Left ventricle myocardium inferior (tissue), 1 donor: ENCODE data around the gene SLC66A2. TPM values are rescaled to one million over a fixed set of nuclear protein-coding genes. Genes with fewer than 3 reads are reported as not detected.

Experiments
- DNase-seq: peaks from one replicate; pipeline ENCODE4 v3.0.0-alpha.2; 2020
- H3K27ac ChIP-seq: fragments of 200-600 bp; replicated peaks from 2 replicates; pipeline ENCODE4 v1.8.0; 2021
- H3K27me3 ChIP-seq: fragments of 200-600 bp; 2 replicates; pipeline ENCODE4 v1.8.0; 2021; ENCODE audit warnings: low read depth
- H3K36me3 ChIP-seq: fragments of 200-600 bp; 2 replicates; pipeline ENCODE4 v1.8.0; 2021
- H3K4me1 ChIP-seq: fragments of 200-600 bp; 2 replicates; pipeline ENCODE4 v1.8.0; 2021
- H3K4me3 ChIP-seq: fragments of 200-600 bp; 2 replicates; pipeline ENCODE4 v1.8.0; 2021; ENCODE audit warnings: mild to moderate bottlenecking, moderate library complexity
- H3K9me3 ChIP-seq: fragments of 200-600 bp; replicated peaks from 2 replicates; pipeline ENCODE4 v1.8.0; 2021
- CTCF ChIP-seq: fragments of 200-600 bp; IDR thresholded peaks from 2 replicates; pipeline ENCODE4 v1.8.0; 2021; ENCODE audit warnings: antibody characterized with exemption, mild to moderate bottlenecking, borderline replicate concordance
- intact Hi-C: fragments of 100-400 bp; cut with micrococcal nuclease; formaldehyde crosslinking; loops from one replicate; pipeline ENCODE4 v1.11.0; 2022
- total RNA-seq: library from RNA; stranded (reverse); fragmentation: NEBNext Ultra II Directional; extraction: Animal tissue kit (Norgen Biotek cat#: 25700); gene quantifications from one replicate; pipeline ENCODE4 v1.2.1, GENCODE V29; 2021
- donor health status: DM: no; HTN: yes; CAD: no; lungs with severe emphysema.

SLC66A2 gene
- total RNA-seq, 1 donor from 2014 or later, result 27.4 TPM

GRCh38 chr18:79932907-79933306 is 18.5 kb downstream of the SLC66A2 start:
- Histone ChIP-seq H3K27ac (no peak overlapping the region), H3K27me3 (no peaks in the 10 kb centered on the region), H3K9me3 (peaks cover 53% of the 10 kb centered on the region), H3K4me1 (peaks cover 26% of the 10 kb centered on the region), H3K4me3 (no peak overlapping the region), H3K36me3 (peaks cover 79% of the 10 kb centered on the region)
- DNase-seq, result no peak
- TF ChIP-seq CTCF, result no peak
- intact Hi-C loops, result no loop called here

- Histone ChIP-seq H3K9me3 (peaks cover 53% of the 10 kb centered on the region), H3K4me1 (peaks cover 26% of the 10 kb centered on the region), H3K27me3 (no peaks in the 10 kb centered on the region), H3K36me3 (peaks cover 72% of the 10 kb centered on the region), H3K4me3 (no peak overlapping the region), H3K27ac (no peak overlapping the region)
- DNase-seq, result no peak
- intact Hi-C loops, result no loop called here
- no peak for TF ChIP-seq CTCF
Measured at GRCh38 chr18:79931475-79931874, 20.0 kb downstream of the SLC66A2 start.

- H3K9me3 ChIP-seq, result peaks cover 53% of the 10 kb centered on the region
- H3K27ac ChIP-seq, result no peak overlapping the region
- H3K4me1 ChIP-seq, result peaks cover 24% of the 10 kb centered on the region
- H3K4me3 ChIP-seq, result no peak overlapping the region
- peaks cover 65% of the 10 kb centered on the region for H3K36me3 ChIP-seq
- DNase-seq, result no peak
- no peak for TF ChIP-seq CTCF
- intact Hi-C loops, result no loop called here
- no peaks in the 10 kb centered on the region for H3K27me3 ChIP-seq
Measured at GRCh38 chr18:79930020-79930642, 21.3 kb downstream of the SLC66A2 start.

GRCh38 chr18:79928563-79928960 is 22.9 kb downstream of the SLC66A2 start:
- Histone ChIP-seq H3K27ac (no peak overlapping the region), H3K27me3 (no peaks in the 10 kb centered on the region), H3K4me1 (peaks cover 21% of the 10 kb centered on the region), H3K4me3 (no peak overlapping the region), H3K9me3 (peaks cover 51% of the 10 kb centered on the region), H3K36me3 (peaks cover 57% of the 10 kb centered on the region)
- intact Hi-C loops, result no loop called here
- TF ChIP-seq CTCF, result no peak
- DNase-seq, result no peak

- Histone ChIP-seq H3K4me1 (peaks cover 19% of the 10 kb centered on the region), H3K4me3 (no peak overlapping the region), H3K36me3 (peaks cover 50% of the 10 kb centered on the region), H3K27ac (no peak overlapping the region), H3K9me3 (peaks cover 45% of the 10 kb centered on the region), H3K27me3 (no peaks in the 10 kb centered on the region)
- no peak for DNase-seq
- TF ChIP-seq CTCF, result no peak
- intact Hi-C loops, result no loop called here
Measured at GRCh38 chr18:79927607-79928562, 23.6 kb downstream of the SLC66A2 start.
